SK-N-SH (cell line): ENCODE results near the gene TTC32.

Source experiments
- EP300 ChIP-seq, 2 experiments: IDR thresholded peaks; 2 replicates each; pipeline versions ENCODE4 v1.4.0 to v1.6.1; 2012; ENCODE audit warnings: borderline replicate concordance in 1 of 2, low read depth in 1 of 2, low read length in 1 of 2
- POLR2AphosphoS5 ChIP-seq: IDR thresholded peaks from 2 replicates; pipeline ENCODE4 v1.6.1; 2012; ENCODE audit warnings: low read depth, low read length
- TEAD4 ChIP-seq: IDR thresholded peaks from 2 replicates; pipeline ENCODE4 v1.4.0; 2012; ENCODE audit warnings: mild to moderate bottlenecking, borderline replicate concordance; ENCODE audit not compliant: insufficient read depth
- TF ChIP-seq, protein P1 (sequence below): IDR thresholded peaks from 2 replicates; pipeline ENCODE4 v1.6.1; 2012; ENCODE audit warnings: mild to moderate bottlenecking, low read depth, low read length, moderate library complexity
- TF ChIP-seq, protein P2 (sequence below): fragments of 200-600 bp; sonication (generic); IDR thresholded peaks from 2 replicates; pipeline ENCODE4 v1.6.1; 2017; ENCODE audit warnings: antibody characterized with exemption, mild to moderate bottlenecking, moderate library complexity

- no peak for TF ChIP-seq POLR2AphosphoS5
- TF ChIP-seq, protein P1, sequence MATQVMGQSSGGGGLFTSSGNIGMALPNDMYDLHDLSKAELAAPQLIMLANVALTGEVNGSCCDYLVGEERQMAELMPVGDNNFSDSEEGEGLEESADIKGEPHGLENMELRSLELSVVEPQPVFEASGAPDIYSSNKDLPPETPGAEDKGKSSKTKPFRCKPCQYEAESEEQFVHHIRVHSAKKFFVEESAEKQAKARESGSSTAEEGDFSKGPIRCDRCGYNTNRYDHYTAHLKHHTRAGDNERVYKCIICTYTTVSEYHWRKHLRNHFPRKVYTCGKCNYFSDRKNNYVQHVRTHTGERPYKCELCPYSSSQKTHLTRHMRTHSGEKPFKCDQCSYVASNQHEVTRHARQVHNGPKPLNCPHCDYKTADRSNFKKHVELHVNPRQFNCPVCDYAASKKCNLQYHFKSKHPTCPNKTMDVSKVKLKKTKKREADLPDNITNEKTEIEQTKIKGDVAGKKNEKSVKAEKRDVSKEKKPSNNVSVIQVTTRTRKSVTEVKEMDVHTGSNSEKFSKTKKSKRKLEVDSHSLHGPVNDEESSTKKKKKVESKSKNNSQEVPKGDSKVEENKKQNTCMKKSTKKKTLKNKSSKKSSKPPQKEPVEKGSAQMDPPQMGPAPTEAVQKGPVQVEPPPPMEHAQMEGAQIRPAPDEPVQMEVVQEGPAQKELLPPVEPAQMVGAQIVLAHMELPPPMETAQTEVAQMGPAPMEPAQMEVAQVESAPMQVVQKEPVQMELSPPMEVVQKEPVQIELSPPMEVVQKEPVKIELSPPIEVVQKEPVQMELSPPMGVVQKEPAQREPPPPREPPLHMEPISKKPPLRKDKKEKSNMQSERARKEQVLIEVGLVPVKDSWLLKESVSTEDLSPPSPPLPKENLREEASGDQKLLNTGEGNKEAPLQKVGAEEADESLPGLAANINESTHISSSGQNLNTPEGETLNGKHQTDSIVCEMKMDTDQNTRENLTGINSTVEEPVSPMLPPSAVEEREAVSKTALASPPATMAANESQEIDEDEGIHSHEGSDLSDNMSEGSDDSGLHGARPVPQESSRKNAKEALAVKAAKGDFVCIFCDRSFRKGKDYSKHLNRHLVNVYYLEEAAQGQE = no peak
- TF ChIP-seq, protein P2, sequence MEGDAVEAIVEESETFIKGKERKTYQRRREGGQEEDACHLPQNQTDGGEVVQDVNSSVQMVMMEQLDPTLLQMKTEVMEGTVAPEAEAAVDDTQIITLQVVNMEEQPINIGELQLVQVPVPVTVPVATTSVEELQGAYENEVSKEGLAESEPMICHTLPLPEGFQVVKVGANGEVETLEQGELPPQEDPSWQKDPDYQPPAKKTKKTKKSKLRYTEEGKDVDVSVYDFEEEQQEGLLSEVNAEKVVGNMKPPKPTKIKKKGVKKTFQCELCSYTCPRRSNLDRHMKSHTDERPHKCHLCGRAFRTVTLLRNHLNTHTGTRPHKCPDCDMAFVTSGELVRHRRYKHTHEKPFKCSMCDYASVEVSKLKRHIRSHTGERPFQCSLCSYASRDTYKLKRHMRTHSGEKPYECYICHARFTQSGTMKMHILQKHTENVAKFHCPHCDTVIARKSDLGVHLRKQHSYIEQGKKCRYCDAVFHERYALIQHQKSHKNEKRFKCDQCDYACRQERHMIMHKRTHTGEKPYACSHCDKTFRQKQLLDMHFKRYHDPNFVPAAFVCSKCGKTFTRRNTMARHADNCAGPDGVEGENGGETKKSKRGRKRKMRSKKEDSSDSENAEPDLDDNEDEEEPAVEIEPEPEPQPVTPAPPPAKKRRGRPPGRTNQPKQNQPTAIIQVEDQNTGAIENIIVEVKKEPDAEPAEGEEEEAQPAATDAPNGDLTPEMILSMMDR = no peak
- no peak for TF ChIP-seq EP300 (IDR thresholded peaks at IDR 0.05; ENCODE audit: borderline replicate concordance in 1 of 2, low read depth in 1 of 2, low read length in 1 of 2)
- no peak for TF ChIP-seq TEAD4
These were observed 32.8 kb downstream of the TTC32 start for GRCh38 chr2:19868701-19869580.
